GM20000 (cell line): ENCODE measurements around the gene PTPN22.

Experiments
- DNase-seq: peaks from one replicate; pipeline ENCODE4 v3.0.0; 2012; ENCODE audit warnings: low spot score
- TF ChIP-seq, protein P1 (sequence below): IDR thresholded peaks from 2 replicates; pipeline ENCODE4 v1.5.1; 2012; ENCODE audit warnings: mild to moderate bottlenecking, control low read depth; ENCODE audit errors: extremely low read depth, missing control alignments

PTPN22 gene

DNA sequence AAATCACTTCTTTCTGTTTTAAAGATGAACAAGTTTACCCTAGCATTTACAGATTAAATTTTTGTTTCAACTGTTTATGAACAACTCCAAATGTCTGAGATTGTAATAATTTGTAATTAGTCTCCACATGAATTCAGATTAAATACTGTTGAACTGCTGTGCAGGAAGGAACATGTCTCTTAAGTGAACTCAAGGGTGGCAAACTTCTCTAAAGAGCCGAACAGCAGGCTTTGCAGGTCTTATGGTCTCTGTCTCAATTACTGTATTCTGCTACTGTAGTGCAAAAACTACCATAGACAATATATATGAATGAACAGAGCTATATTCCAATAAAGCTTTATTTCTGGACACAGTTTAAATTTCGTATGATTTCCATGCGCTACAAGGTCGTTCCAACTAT lies 65.9 kb downstream of the PTPN22 start:
- no peak for DNase-seq
- TF ChIP-seq, protein P1, sequence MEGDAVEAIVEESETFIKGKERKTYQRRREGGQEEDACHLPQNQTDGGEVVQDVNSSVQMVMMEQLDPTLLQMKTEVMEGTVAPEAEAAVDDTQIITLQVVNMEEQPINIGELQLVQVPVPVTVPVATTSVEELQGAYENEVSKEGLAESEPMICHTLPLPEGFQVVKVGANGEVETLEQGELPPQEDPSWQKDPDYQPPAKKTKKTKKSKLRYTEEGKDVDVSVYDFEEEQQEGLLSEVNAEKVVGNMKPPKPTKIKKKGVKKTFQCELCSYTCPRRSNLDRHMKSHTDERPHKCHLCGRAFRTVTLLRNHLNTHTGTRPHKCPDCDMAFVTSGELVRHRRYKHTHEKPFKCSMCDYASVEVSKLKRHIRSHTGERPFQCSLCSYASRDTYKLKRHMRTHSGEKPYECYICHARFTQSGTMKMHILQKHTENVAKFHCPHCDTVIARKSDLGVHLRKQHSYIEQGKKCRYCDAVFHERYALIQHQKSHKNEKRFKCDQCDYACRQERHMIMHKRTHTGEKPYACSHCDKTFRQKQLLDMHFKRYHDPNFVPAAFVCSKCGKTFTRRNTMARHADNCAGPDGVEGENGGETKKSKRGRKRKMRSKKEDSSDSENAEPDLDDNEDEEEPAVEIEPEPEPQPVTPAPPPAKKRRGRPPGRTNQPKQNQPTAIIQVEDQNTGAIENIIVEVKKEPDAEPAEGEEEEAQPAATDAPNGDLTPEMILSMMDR, result no peak

DNA sequence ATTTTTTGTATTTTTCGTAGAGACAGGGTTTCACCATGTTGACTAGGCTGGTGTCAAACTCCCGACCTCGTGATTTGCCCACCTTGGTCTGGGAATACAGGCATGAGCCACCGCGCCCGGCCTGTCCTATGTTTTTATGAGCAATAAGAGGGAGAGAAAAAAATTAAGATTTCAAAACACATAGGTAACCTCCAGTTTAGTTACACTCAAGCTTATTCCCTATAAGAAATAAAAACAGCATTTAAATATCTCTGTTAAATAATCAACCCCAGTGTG lies 66.3 kb downstream of the PTPN22 start:
- TF ChIP-seq, protein P1, result no peak
- DNase-seq, result no peak

DNA sequence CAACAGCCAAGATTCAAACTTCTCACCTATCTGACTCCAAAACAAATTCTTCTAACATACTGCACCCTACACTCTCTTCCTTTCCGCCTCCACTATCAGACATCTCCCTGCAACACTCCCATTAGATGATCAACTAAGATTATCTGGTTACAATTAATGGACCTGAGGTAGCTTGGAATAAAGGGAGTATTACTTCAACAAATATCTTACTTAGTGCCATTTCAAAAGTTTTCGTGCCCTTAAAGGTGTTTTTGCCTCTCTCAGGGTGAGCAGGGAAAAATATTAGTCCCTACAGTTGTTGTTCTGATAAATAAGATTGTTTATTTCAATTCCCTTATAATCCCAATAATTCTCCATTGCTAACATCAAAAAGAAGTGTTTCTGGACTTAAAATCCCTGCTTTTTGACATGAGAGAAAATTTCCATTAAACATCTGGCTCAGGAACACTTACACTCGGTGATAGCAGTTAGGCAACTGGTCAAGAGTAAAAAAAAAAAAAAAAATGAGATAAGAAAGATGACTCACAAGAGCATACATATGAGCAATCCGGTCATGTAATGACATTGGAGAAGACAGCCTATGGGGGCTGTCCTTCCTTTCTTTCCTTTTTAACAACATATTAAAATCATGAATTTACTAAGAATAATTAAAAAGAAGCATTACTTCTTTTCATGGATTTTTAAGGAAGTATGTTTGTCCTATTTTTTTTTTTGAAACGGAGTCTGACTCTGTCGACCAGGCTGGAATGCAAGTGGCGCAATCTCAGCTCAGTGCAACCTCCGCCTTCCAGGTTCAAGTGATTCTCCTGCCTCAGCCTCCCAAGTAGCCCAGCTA lies 66.9 kb downstream of the PTPN22 start:
- DNase-seq, result no peak
- TF ChIP-seq, protein P1, result no peak

DNA sequence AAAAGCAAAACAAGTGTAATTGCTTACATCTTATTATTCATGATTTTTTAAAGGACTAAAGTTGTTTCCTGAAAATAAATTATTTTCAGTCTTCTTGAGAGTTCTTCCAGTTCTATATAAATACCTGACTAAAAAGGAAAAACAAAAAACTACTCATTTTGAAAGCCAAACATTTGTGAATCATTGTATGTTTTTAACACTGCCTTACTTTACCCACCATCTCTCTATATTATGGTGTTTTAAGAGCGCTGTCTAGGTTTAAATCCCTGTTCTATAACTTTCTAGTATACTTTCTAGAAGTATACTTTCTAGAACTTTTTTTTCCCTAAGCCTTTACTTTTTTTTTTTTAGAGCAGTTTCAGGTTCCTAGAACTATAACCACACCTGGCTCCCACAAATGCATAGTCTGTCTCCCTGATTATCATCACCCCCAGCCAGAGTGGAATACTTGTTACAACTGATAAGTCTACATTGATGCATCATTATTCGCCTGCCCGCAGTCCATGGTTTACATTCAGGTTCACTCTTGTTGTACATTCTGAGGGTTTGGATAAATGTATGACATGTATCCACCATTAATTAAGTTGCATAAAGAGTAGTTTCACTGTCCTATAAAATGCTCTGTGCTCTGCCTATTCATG lies 69.0 kb downstream of the PTPN22 start:
- TF ChIP-seq, protein P1, result no peak
- DNase-seq, result no peak

DNA sequence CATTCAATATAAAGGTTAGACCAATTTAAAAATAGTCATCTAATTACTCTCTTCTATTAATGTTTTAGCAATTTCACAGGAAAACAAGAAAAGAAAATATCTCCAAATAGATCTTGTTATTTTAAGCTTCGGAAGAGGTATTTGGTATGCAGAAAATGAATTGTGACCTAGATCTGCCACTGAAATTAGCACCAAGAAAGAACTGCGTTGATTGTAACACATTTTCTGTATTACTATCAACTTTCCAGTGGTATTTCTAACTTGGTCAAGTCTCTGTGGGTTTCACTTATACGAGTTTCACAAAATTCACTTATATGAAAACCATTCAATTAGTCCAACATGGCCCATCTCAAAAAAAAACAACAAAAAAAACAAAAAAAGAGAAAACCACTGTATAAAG lies 71.0 kb downstream of the PTPN22 start:
- TF ChIP-seq, protein P1, result no peak

DNA sequence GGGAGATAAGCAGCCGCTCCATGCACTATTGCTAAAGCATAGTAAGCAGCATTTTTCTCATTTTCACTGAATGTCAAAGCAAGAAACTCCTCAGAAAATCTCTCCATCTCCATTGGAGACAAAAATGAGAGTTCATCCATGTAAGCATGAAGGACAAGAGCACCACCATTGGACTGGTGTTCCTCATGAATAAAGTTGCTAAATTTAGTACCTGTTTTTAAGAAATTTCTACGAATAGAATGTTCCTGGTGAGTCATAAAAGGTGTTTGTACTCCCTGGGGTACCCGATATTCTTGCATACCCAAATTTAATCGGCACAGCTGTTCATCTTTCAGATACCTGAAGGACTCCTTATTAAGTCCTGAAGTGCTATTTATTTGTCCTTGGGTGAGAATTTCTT lies 74.0 kb downstream of the PTPN22 start:
- DNase-seq, result no peak
- TF ChIP-seq, protein P1, result no peak

More for the DNA sequence above, 71.0 kb downstream of the PTPN22 start:
- DNase-seq, result no peak
